Suprapubic skin (tissue), 3 donors: ENCODE measurements around the gene CCDC88A.

ENCODE experiments used
- CTCF ChIP-seq, 2 donors: fragments of 200-600 bp in 1 of 2; fragments of 450-650 bp in 1 of 2; sonication (generic) in 1 of 2; IDR thresholded peaks; one replicate each; pipeline ENCODE4 v1.5.1; 2016 to 2019; ENCODE audit warnings: antibody characterized with exemption in 2 of 2, mild to moderate bottlenecking in 1 of 2, moderate library complexity in 1 of 2
- POLR2A ChIP-seq, 2 donors: fragments of 450-650 bp; IDR thresholded peaks; one replicate each; pipeline ENCODE4 v1.6.1; 2017; ENCODE audit warnings: antibody characterized with exemption in 2 of 2, mild to moderate bottlenecking in 2 of 2, moderate library complexity in 2 of 2

DNA sequence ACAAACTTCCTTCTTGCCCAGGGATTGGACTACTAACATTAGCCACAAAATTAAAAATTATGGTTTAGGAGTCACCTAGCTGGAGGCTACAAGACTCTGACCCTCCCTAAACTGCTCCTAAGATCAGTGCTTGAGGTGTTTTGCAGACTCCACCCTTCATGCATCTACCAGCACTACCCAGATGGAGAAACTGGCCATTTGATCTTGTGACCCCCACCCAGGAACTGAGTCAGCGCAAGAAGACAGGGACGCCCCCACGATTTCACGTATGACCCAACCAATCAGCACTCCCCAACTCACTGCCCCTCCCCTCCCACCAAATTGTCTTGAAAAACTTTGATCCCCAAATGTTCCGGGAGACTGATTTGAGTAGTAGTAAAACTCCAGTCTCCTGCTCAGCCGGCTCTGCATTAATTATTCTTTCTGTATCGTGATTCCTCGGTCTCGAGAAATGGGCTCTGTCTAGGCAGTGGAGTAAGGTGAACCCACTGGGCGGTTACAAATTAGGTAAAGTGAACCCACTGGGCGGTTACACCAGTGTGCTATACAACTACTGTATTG, 40.1 kb upstream of the CCDC88A start:
- TF ChIP-seq CTCF (IDR thresholded peaks at IDR 0.05) (no peak), POLR2A (IDR thresholded peaks at IDR 0.05) (no peak)
